Osteocyte (in vitro differentiated cells): ENCODE results near the gene GPC5. TPM values are rescaled to one million over a fixed set of nuclear protein-coding genes. Genes with fewer than 3 reads are reported as not detected.

Experiments
- DNase-seq: peaks from one replicate; pipeline ENCODE4 v3.0.0; 2021; ENCODE audit warnings: mixed read lengths; ENCODE audit not compliant: unreplicated experiment; ENCODE audit errors: extremely low spot score
- H3K27ac Mint-ChIP-seq: one replicate; pipeline ENCODE4 v1.8.0; 2021; ENCODE audit warnings: mild to moderate bottlenecking, mixed read lengths; ENCODE audit not compliant: unreplicated experiment
- H3K27me3 Mint-ChIP-seq: one replicate; pipeline ENCODE4 v1.8.0; 2021; ENCODE audit warnings: mixed read lengths; ENCODE audit not compliant: unreplicated experiment
- H3K36me3 Mint-ChIP-seq: one replicate; pipeline ENCODE4 v1.8.0; 2021; ENCODE audit warnings: mixed read lengths; ENCODE audit not compliant: unreplicated experiment
- H3K4me1 Mint-ChIP-seq: one replicate; pipeline ENCODE4 v1.8.0; 2021; ENCODE audit warnings: mixed read lengths; ENCODE audit not compliant: unreplicated experiment
- H3K4me3 Mint-ChIP-seq: one replicate; pipeline ENCODE4 v1.8.0; 2021; ENCODE audit warnings: mild to moderate bottlenecking, moderate library complexity, mixed read lengths; ENCODE audit not compliant: unreplicated experiment
- H3K9me3 Mint-ChIP-seq: one replicate; pipeline ENCODE4 v1.8.0; 2021; ENCODE audit warnings: mixed read lengths; ENCODE audit not compliant: unreplicated experiment
- CTCF ChIP-seq: fragments of 200-600 bp; sonication (generic); IDR thresholded peaks from 2 replicates; pipeline ENCODE4 v1.5.0; 2021; ENCODE audit warnings: antibody characterized with exemption, mild to moderate bottlenecking, moderate library complexity
- total RNA-seq: library from RNA; stranded (reverse); gene quantifications from 2 replicates; pipeline ENCODE4 v1.2.1, GENCODE V29; 2021

GPC5 gene
- total RNA-seq, 1 donor from 2014 or later, result 12.9 TPM

GRCh38 chr13:92418818-92419412 is 1020.5 kb downstream of the GPC5 start:
- Mint-ChIP-seq H3K36me3 (no peaks in the 10 kb centered on the region), H3K4me1 (no peaks in the 10 kb centered on the region), H3K27me3 (peaks cover 8% of the 10 kb centered on the region), H3K27ac (no peak overlapping the region), H3K9me3 (no peaks in the 10 kb centered on the region), H3K4me3 (no peak overlapping the region)
- DNase-seq, result no peak
- no peak for TF ChIP-seq CTCF

- Mint-ChIP-seq H3K9me3 (no peaks in the 10 kb centered on the region), H3K36me3 (no peaks in the 10 kb centered on the region), H3K27ac (no peak overlapping the region), H3K4me3 (no peak overlapping the region), H3K4me1 (no peaks in the 10 kb centered on the region), H3K27me3 (peaks cover 13% of the 10 kb centered on the region)
- TF ChIP-seq CTCF, result no peak
- DNase-seq, result no peak
Observed at GRCh38 chr13:92429231-92429630, 1030.8 kb downstream of the GPC5 start.

GRCh38 chr13:92433386-92433785 is 1035.0 kb downstream of the GPC5 start:
- H3K9me3 Mint-ChIP-seq, result no peaks in the 10 kb centered on the region
- H3K36me3 Mint-ChIP-seq, result no peaks in the 10 kb centered on the region
- H3K27ac Mint-ChIP-seq, result no peak overlapping the region
- no peak for TF ChIP-seq CTCF
- DNase-seq, result no peak
- H3K4me1 Mint-ChIP-seq, result no peaks in the 10 kb centered on the region
- peaks cover 3% of the 10 kb centered on the region for H3K27me3 Mint-ChIP-seq
- H3K4me3 Mint-ChIP-seq, result no peak overlapping the region

GRCh38 chr13:92433963-92434362 is 1035.5 kb downstream of the GPC5 start:
- H3K27ac Mint-ChIP-seq, result no peak overlapping the region
- H3K4me1 Mint-ChIP-seq, result no peaks in the 10 kb centered on the region
- no peak overlapping the region for H3K4me3 Mint-ChIP-seq
- no peaks in the 10 kb centered on the region for H3K36me3 Mint-ChIP-seq
- H3K9me3 Mint-ChIP-seq, result no peaks in the 10 kb centered on the region
- TF ChIP-seq CTCF, result no peak
- no peak for DNase-seq
- peaks cover 3% of the 10 kb centered on the region for H3K27me3 Mint-ChIP-seq

DNA sequence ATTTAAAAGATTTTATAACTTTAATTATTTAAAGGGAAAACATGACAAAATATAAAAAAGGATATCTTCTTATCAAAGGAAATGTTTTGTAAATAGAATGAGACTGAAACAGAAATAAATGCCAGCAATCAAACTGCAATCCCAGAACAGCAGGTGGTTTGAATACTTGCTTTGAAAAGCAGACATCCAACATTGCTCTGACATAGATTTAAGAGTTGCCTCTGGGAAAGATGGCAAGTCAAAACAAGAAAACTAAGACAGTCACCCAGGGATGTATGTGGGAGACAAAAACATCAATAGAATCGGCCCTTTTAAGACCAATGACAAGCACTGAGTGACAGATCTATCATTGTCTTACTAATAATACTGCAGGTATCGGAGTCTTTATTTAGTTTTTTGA is 1038.5 kb downstream of the GPC5 start:
- Mint-ChIP-seq H3K4me1 (no peaks in the 10 kb centered on the region), H3K27me3 (peaks cover 5% of the 10 kb centered on the region), H3K36me3 (no peaks in the 10 kb centered on the region), H3K9me3 (no peaks in the 10 kb centered on the region), H3K27ac (no peak overlapping the region), H3K4me3 (no peak overlapping the region)
- DNase-seq, result no peak
- no peak for TF ChIP-seq CTCF
